ENCODE results near the gene PERM1. TPM values are rescaled to one million over a fixed set of nuclear protein-coding genes. Genes with fewer than 3 reads are reported as not detected.
A peak's percentile ranks its signal among the peaks of the same experiment; 100 is the strongest.

The PERM1 gene
- total and polyA plus RNA-seq, 8 donors, result 0.27 to 0.45 (median 0.36) TPM; not detected in 4

GRCh38 chr1:985126-985525, 3.2 kb upstream of the PERM1 start:
- no peaks in the 10 kb centered on the region for H3K9me3 ChIP-seq
- intact Hi-C loops (cut with DNase I), result loop anchor here in 1 of 2 donors (5.0 kb wide), 1 partner anchor 77 kb away; no protein-coding TSS in a partner anchor
- DNase-seq (peak in 1 of 4 donors; percentile 34), ATAC-seq (no peak)
- no peaks in the 10 kb centered on the region for H3K36me3 ChIP-seq
- H3K27me3 ChIP-seq, result peaks cover 0 to 76% of the 10 kb centered on the region in 2 donors
- TF ChIP-seq CTCF (IDR thresholded peaks at IDR 0.05), result no peak
- H3K27ac ChIP-seq, result no peak overlapping the region
- no peaks in the 10 kb centered on the region for H3K4me1 ChIP-seq
- no peak overlapping the region for H3K4me3 ChIP-seq

GRCh38 chr1:984476-984814, 2.6 kb upstream of the PERM1 start:
- intact Hi-C loops (cut with DNase I), result no loop called here
- no peaks in the 10 kb centered on the region for H3K9me3 ChIP-seq
- peak in 1 of 2 donors; percentile 8 for TF ChIP-seq CTCF (IDR thresholded peaks at IDR 0.05)
- H3K27ac ChIP-seq, result no peak overlapping the region
- H3K36me3 ChIP-seq, result no peaks in the 10 kb centered on the region
- H3K27me3 ChIP-seq, result peaks cover 0 to 73% of the 10 kb centered on the region in 2 donors
- no peak for ATAC-seq
- DNase-seq, result no peak
- no peak overlapping the region for H3K4me3 ChIP-seq
- no peaks in the 10 kb centered on the region for H3K4me1 ChIP-seq

DNA sequence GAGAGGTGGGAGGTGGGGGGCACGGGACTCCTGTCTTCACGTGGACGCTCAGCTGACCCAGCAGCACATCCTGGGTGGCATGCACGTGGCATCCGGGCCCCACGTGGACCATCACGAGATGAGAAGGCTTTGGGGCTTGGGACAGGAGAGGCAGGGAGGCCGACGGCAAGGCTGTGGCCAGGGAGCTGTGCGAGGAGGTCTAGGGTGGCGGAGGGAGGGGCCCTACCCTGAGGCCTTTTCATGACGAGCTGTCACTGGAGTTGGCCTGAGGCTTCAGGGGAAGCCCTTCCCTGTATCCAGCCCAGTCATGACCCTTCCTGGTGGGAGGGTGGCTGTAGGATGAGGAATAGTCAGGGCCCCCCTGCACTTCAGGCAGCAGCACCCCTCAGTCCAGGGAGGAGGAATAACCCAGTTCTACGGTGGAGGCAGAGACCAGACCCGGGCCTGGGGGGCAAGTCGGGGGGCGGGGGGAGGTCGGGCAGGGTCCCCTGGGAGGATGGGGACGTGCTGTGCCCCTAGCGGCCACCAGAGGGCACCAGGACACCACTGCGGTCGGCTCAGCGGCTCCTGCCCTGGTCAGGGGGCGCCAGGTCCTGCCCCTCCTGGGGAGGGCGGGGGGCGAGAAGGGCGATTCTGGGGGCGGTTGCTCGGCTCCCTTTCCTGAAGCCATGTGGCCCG, 2.0 kb upstream of the PERM1 start:
- Histone ChIP-seq H3K36me3 (no peaks in the 10 kb centered on the region), H3K4me1 (no peaks in the 10 kb centered on the region), H3K9me3 (no peaks in the 10 kb centered on the region), H3K27ac (no peak overlapping the region), H3K4me3 (no peak overlapping the region), H3K27me3 (peaks cover 0 to 75% of the 10 kb centered on the region in 2 donors)
- peak in 2 of 4 donors; percentile 50 to 90 for DNase-seq
- ATAC-seq, result peak; percentile 83
- TF ChIP-seq CTCF (IDR thresholded peaks at IDR 0.05), result peak; percentile 89 to 92
- intact Hi-C loops (cut with DNase I), result no loop called here

DNA sequence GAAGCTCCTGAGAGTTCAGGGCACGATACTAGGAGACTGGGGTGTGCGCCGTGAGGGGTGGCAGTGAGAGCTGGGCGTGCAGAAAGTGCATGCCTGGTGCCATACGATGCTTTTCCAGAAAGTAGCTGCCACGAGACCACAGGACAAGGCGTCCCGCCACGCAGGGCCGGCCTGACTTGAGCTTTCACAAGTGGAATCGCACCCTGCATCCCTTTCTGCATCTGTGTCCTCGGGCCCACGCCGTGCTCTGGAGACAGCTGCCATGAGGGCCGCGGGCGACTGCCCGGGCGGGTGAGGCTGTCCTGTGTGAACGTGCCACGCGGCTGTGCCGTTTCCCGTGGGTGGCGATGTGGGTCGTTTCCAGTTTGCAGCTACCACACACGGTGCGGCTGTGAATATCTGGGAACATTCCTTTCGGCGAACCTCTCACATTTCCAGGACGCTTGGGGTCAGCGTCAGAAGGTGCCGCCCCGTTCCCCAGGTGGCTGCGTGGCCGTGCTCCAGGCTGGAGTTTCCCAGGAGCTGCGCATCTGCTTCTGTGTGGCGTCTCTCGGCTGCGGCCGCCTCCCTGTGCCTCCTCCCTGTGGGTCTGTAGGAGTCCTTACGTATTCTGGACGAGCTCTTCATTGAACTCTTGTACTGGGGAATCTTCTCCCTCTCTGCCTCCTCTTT, 1.0 kb upstream of the PERM1 start:
- H3K9me3 ChIP-seq, result no peaks in the 10 kb centered on the region
- no peak overlapping the region for H3K27ac ChIP-seq
- no peak for ATAC-seq
- H3K36me3 ChIP-seq, result no peaks in the 10 kb centered on the region
- DNase-seq, result peak in 1 of 4 donors; percentile 79
- TF ChIP-seq CTCF (IDR thresholded peaks at IDR 0.05), result no peak
- H3K4me3 ChIP-seq, result no peak overlapping the region
- peaks cover 0 to 84% of the 10 kb centered on the region in 2 donors for H3K27me3 ChIP-seq
- no peaks in the 10 kb centered on the region for H3K4me1 ChIP-seq
- intact Hi-C loops (cut with DNase I), result no loop called here

DNA sequence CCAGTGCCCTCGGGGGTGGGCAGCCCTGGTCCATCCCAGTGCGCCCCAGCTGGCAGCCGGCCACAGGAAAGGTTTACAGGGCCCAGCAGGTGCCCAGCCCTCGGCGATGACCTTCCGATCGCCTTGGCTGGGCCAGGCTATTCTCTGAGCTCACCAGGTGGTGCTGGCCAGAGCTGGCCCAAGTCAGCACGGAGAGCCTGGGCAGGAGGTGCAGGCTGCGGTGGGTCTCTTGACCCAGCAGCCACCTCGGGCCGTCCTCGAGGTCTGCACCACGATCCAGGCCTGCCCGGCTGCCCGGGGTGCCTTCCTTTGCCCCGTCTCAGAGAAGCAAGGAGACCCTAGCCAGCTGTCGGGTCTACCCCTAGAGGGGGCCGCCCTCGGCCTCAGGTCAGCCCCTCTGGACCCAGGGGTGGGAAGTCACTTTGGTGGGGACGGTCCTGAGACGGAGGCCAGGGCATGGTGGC, 370 bp downstream of the PERM1 start:
- ATAC-seq (no peak), DNase-seq (peak in 1 of 4 donors; percentile 46)
- H3K4me1 ChIP-seq, result no peaks in the 10 kb centered on the region
- H3K9me3 ChIP-seq, result no peaks in the 10 kb centered on the region
- H3K27ac ChIP-seq, result no peak overlapping the region
- intact Hi-C loops (cut with DNase I), result no loop called here
- H3K4me3 ChIP-seq, result no peak overlapping the region
- no peaks in the 10 kb centered on the region for H3K36me3 ChIP-seq
- no peak for TF ChIP-seq CTCF (IDR thresholded peaks at IDR 0.05)
- peaks cover 0 to 81% of the 10 kb centered on the region in 2 donors for H3K27me3 ChIP-seq

All from left lung (tissue), 10 donors.